Jurkat, Clone E6-1 (cell line): ENCODE results near the gene MRM1.
A peak's percentile ranks its signal among the peaks of the same experiment; 100 is the strongest.

ENCODE experiments used
- DNase-seq: peaks from one replicate; pipeline ENCODE4 v3.0.0-alpha.2; 2011; ENCODE audit warnings: low read depth, low spot score
- H3K4me3 ChIP-seq: 2 replicates; pipeline ENCODE4 v1.5.1; 2011; ENCODE audit warnings: mild to moderate bottlenecking, low read length, control low read depth, moderate library complexity

MRM1 gene

GRCh38 chr17:36627101-36627500 is 25.7 kb downstream of the MRM1 start:
- no peak for DNase-seq
- H3K4me3 ChIP-seq, result no peak overlapping the region

- no peak overlapping the region for H3K4me3 ChIP-seq
- DNase-seq, result no peak
Measured at GRCh38 chr17:36628576-36628975, 27.2 kb downstream of the MRM1 start.

- H3K4me3 ChIP-seq, result no peak overlapping the region
- DNase-seq, result peak; percentile 45
Measured at GRCh38 chr17:36629252-36629847, 28.0 kb downstream of the MRM1 start.

GRCh38 chr17:36629970-36630502 is 28.7 kb downstream of the MRM1 start:
- no peak overlapping the region for H3K4me3 ChIP-seq
- no peak for DNase-seq

GRCh38 chr17:36631022-36631421 is 29.6 kb downstream of the MRM1 start:
- DNase-seq, result no peak
- H3K4me3 ChIP-seq, result no peak overlapping the region

- no peak overlapping the region for H3K4me3 ChIP-seq
- no peak for DNase-seq
Measured at GRCh38 chr17:36632916-36633771, 31.8 kb downstream of the MRM1 start.

- no peak for DNase-seq
Measured at GRCh38 chr17:36640346-36640745, 39.0 kb downstream of the MRM1 start.

GRCh38 chr17:36640836-36641235 is 39.5 kb downstream of the MRM1 start:
- DNase-seq, result no peak
- H3K4me3 ChIP-seq, result no peak overlapping the region

More at GRCh38 chr17:36640346-36640745, 39.0 kb downstream of the MRM1 start:
- no peak overlapping the region for H3K4me3 ChIP-seq

- H3K4me3 ChIP-seq, result no peak overlapping the region
- no peak for DNase-seq
Measured at GRCh38 chr17:36641331-36641876, 40.0 kb downstream of the MRM1 start.

- no peak overlapping the region for H3K4me3 ChIP-seq
- no peak for DNase-seq
Measured at GRCh38 chr17:36641877-36642845, 40.8 kb downstream of the MRM1 start.

GRCh38 chr17:36643086-36643685 is 41.8 kb downstream of the MRM1 start:
- no peak overlapping the region for H3K4me3 ChIP-seq

GRCh38 chr17:36645422-36645821 is 44.0 kb downstream of the MRM1 start:
- no peak overlapping the region for H3K4me3 ChIP-seq
- DNase-seq, result no peak

More at GRCh38 chr17:36643086-36643685, 41.8 kb downstream of the MRM1 start:
- DNase-seq, result no peak

- H3K4me3 ChIP-seq, result no peak overlapping the region
- DNase-seq, result no peak
Measured at GRCh38 chr17:36647636-36648035, 46.3 kb downstream of the MRM1 start.

GRCh38 chr17:36650096-36650775 is 48.9 kb downstream of the MRM1 start:
- H3K4me3 ChIP-seq, result no peak overlapping the region
- no peak for DNase-seq

GRCh38 chr17:36653374-36653773 is 52.0 kb downstream of the MRM1 start:
- DNase-seq, result no peak
- no peak overlapping the region for H3K4me3 ChIP-seq

GRCh38 chr17:36653856-36654255 is 52.5 kb downstream of the MRM1 start:
- no peak for DNase-seq
- no peak overlapping the region for H3K4me3 ChIP-seq

- no peak for DNase-seq
- H3K4me3 ChIP-seq, result no peak overlapping the region
Measured at GRCh38 chr17:36655726-36656125, 54.3 kb downstream of the MRM1 start.

GRCh38 chr17:36657390-36657762 is 56.0 kb downstream of the MRM1 start:
- DNase-seq, result no peak
- H3K4me3 ChIP-seq, result no peak overlapping the region
